Measurements from ENCODE around the gene ROBO1.

The ROBO1 gene

GRCh38 chr3:78823859-78824258 is 943.9 kb downstream of the ROBO1 start:
- no peak for DNase-seq

- DNase-seq, result no peak
Measured at GRCh38 chr3:78823434-78823833, 944.4 kb downstream of the ROBO1 start.

- no peak for DNase-seq
Measured at GRCh38 chr3:78822726-78823125, 945.1 kb downstream of the ROBO1 start.

GRCh38 chr3:78820542-78820941 is 947.3 kb downstream of the ROBO1 start:
- no peak for DNase-seq

- DNase-seq, result no peak
Measured at GRCh38 chr3:78818161-78818985, 949.4 kb downstream of the ROBO1 start.

- no peak for DNase-seq
Measured at GRCh38 chr3:78814893-78815562, 952.8 kb downstream of the ROBO1 start.

GRCh38 chr3:78812166-78812565 is 955.6 kb downstream of the ROBO1 start:
- no peak for DNase-seq

- no peak for DNase-seq
Measured at GRCh38 chr3:78809966-78810365, 957.8 kb downstream of the ROBO1 start.

GRCh38 chr3:78804251-78805037 is 963.4 kb downstream of the ROBO1 start:
- no peak for DNase-seq

- DNase-seq, result no peak
Measured at GRCh38 chr3:78802562-78802930, 965.3 kb downstream of the ROBO1 start.

- DNase-seq, result no peak
Measured at GRCh38 chr3:78801926-78802561, 965.8 kb downstream of the ROBO1 start.

- no peak for DNase-seq
Measured at GRCh38 chr3:78799681-78800080, 968.1 kb downstream of the ROBO1 start.

GRCh38 chr3:78798266-78798832 is 969.4 kb downstream of the ROBO1 start:
- no peak for DNase-seq

- DNase-seq, result no peak
Measured at GRCh38 chr3:78794431-78794830, 973.4 kb downstream of the ROBO1 start.

- DNase-seq, result no peak
Measured at GRCh38 chr3:78792733-78793132, 975.1 kb downstream of the ROBO1 start.

GRCh38 chr3:78792212-78792611 is 975.6 kb downstream of the ROBO1 start:
- no peak for DNase-seq

GRCh38 chr3:78791753-78792152 is 976.0 kb downstream of the ROBO1 start:
- no peak for DNase-seq

- DNase-seq, result no peak
Measured at GRCh38 chr3:78788839-78789238, 979.0 kb downstream of the ROBO1 start.

- DNase-seq, result no peak
Measured at GRCh38 chr3:78785004-78785403, 982.8 kb downstream of the ROBO1 start.

- DNase-seq, result no peak
Measured at GRCh38 chr3:78781351-78781750, 986.4 kb downstream of the ROBO1 start.

- DNase-seq, result no peak
Measured at GRCh38 chr3:78765671-78766485, 1001.9 kb downstream of the ROBO1 start.

- DNase-seq, result no peak
Measured at GRCh38 chr3:78764634-78765033, 1003.2 kb downstream of the ROBO1 start.

Data from cerebellar nuclear complex (tissue), 1 donor.